ENCODE measurements around the gene DCLK3. TPM values are rescaled to one million over a fixed set of nuclear protein-coding genes. Genes with fewer than 3 reads are reported as not detected.

Gene DCLK3
- total and polyA plus RNA-seq, 2 of the 8 experiments (the other 6 are each of a cell fraction or from before 2014, with no cell fraction given) = 0.27 to 0.63 TPM

DNA sequence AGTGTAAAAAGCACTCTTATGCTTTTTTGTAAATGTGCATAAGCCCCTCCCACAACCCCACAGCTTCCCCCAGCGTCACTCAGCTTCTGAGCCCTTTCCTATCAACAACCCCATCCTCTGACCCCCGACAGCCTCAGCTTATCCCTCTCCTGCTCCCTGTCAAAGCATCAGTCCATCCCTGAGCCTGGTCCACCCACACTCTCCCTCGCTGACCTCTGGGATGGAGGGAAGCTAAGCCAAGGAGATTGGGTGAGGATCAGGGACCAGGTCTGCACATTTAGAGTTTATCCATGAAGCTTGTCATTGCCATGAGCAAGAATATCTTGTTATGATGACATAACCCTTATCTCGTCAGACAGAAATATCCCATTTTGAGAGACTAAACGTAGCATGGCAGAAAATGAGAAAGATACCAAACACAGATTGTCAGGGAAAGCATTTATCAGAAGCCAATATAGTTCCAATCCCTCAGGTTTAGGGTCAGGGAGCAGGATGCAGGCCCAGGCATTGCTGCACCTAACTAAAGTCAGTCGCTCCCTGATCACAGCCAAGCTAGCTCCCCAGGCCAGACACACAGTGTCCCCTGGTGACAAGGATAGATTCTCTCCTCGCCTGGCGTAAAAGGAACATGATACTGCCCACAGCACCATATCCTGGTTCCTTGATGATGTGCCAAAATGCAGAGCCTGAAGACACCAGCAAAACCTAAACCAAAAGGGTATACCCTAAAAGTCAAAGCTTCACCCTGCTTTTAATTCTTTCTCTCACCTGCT lies 66.9 kb downstream of the DCLK3 start (continued):
- no peak for TF ChIP-seq CBX5 (IDR thresholded peaks at IDR 0.05; ENCODE audit: low read depth, low read length)
- no peak for TF ChIP-seq BACH1 (IDR thresholded peaks at IDR 0.05; ENCODE audit: low read length)
- TF ChIP-seq SIN3A (conservative IDR thresholded peaks at IDR 0.05 in 1 of 2, IDR thresholded peaks at IDR 0.05 in 1 of 2; ENCODE audit: low read depth in 1 of 2, low read length in 2 of 2) = no peak
- no peak for TF ChIP-seq TEAD4 (IDR thresholded peaks at IDR 0.05; ENCODE audit: low read depth, low read length)
- TF ChIP-seq RNF2 (IDR thresholded peaks at IDR 0.05; ENCODE audit: borderline replicate concordance, low read depth, low read length, missing control alignments, poor library complexity, severe bottlenecking) = no peak
- TF ChIP-seq RAD21 (IDR thresholded peaks at IDR 0.05 in 1 of 2, conservative IDR thresholded peaks at IDR 0.05 in 1 of 2; ENCODE audit: low read depth in 2 of 2, low read length in 2 of 2) = peak; percentile 65 to 68
- TF ChIP-seq RFX5 (IDR thresholded peaks at IDR 0.05; ENCODE audit: borderline replicate concordance, low read depth, low read length) = no peak
- TF ChIP-seq HDAC6 (IDR thresholded peaks at IDR 0.05; ENCODE audit: low read depth, low read length) = no peak
- no peak for TF ChIP-seq EP300 (IDR thresholded peaks at IDR 0.05; ENCODE audit: borderline replicate concordance in 1 of 2, low read depth in 2 of 2, low read length in 2 of 2)
- TF ChIP-seq RXRA (IDR thresholded peaks at IDR 0.05; ENCODE audit: insufficient read depth, low read depth, low read length) = no peak
- no peak for TF ChIP-seq GTF2F1 (IDR thresholded peaks at IDR 0.05; ENCODE audit: borderline replicate concordance, low read depth, low read length)
- TF ChIP-seq TBP (IDR thresholded peaks at IDR 0.05; ENCODE audit: low read depth, low read length) = peak; percentile 57; the same call in 1 of the 2 replicates
